Prostate gland (tissue), 2 donors: ENCODE results near the gene MED12L. TPM values are rescaled to one million over a fixed set of nuclear protein-coding genes. Genes with fewer than 3 reads are reported as not detected.

ENCODE experiments used
- DNase-seq: peaks from one replicate; pipeline ENCODE4 v3.0.0-alpha.2; 2019; ENCODE audit warnings: low spot score
- H3K27ac ChIP-seq, 2 donors: fragments of 200-600 bp; sonication (generic); 2 replicates each; pipeline ENCODE4 v1.5.1; 2017 to 2019
- H3K27me3 ChIP-seq: fragments of 200-600 bp; sonication (generic); replicated peaks from 2 replicates; pipeline ENCODE4 v1.5.1; 2019; ENCODE audit not compliant: insufficient read depth
- H3K36me3 ChIP-seq, 2 donors: fragments of 200-600 bp; sonication (generic); 1 replicate in 1 of 2; 2 replicates in 1 of 2; pipeline versions ENCODE4 v1.5.1 to v1.8.1; 2017 to 2019
- H3K4me1 ChIP-seq: fragments of 200-600 bp; sonication (generic); replicated peaks from 2 replicates; pipeline ENCODE4 v1.5.1; 2019
- H3K4me3 ChIP-seq, 2 donors: fragments of 200-600 bp; sonication (generic); 2 replicates each; pipeline ENCODE4 v1.5.1; 2017 to 2019
- H3K9me3 ChIP-seq: fragments of 200-600 bp; sonication (generic); 2 replicates; pipeline ENCODE4 v1.5.1; 2017
- CTCF ChIP-seq, 4 experiments: fragments of 200-600 bp in 2 of 4; fragments of 450-650 bp in 2 of 4; sonication (generic) in 2 of 4; IDR thresholded peaks; 1 replicate in 3 of 4; 2 replicates in 1 of 4; pipeline ENCODE4 v1.5.1; 2016 to 2019; ENCODE audit warnings: antibody characterized with exemption in 4 of 4, mild to moderate bottlenecking in 2 of 4, moderate library complexity in 2 of 4
- POLR2A ChIP-seq: fragments of 450-650 bp; IDR thresholded peaks from one replicate; pipeline ENCODE4 v1.6.1; 2016; ENCODE audit warnings: antibody characterized with exemption, mild to moderate bottlenecking
- POLR2AphosphoS5 ChIP-seq: sonication (generic); formaldehyde crosslinking; IDR thresholded peaks from one replicate; pipeline ENCODE4 v1.6.1; 2017; ENCODE audit warnings: antibody characterized with exemption
- WGBS: methylation state at CpG from one replicate; pipeline ENCODE4 v1.1.5; 2018; 5-methylcytosine and 5-hydroxymethylcytosine counted together
- intact Hi-C: fragments of 100-400 bp; cut with DNase I; formaldehyde crosslinking; loops from one replicate; pipeline ENCODE4 v1.14.2; 2022
- total RNA-seq, 2 donors: library from RNA; depleted of rRNA; stranded (reverse); fragments of >200 nt; gene quantifications; one replicate each; pipeline ENCODE4 v1.1.0, GENCODE V29; 2016

MED12L gene
- total RNA-seq, 2 donors from 2014 or later = 3.6 to 4.3 TPM

- intact Hi-C loops = no loop called here
- no peak for DNase-seq
- Histone ChIP-seq H3K27me3 (no peaks in the 10 kb centered on the region), H3K36me3 (no peaks in the 10 kb centered on the region), H3K4me1 (no peaks in the 10 kb centered on the region), H3K4me3 (no peak overlapping the region), H3K9me3 (no peaks in the 10 kb centered on the region), H3K27ac (no peak overlapping the region)
- 96% methylated on average over 1 of the region's 1 CpG for WGBS
- TF ChIP-seq POLR2AphosphoS5 = no peak
- no peak for TF ChIP-seq POLR2A
- no peak for TF ChIP-seq CTCF (IDR thresholded peaks at IDR 0.05)
These were observed 265.8 kb downstream of the MED12L start for GRCh38 chr3:151351219-151351618.

GRCh38 chr3:151351648-151352047 lies 266.2 kb downstream of the MED12L start:
- TF ChIP-seq CTCF (IDR thresholded peaks at IDR 0.05) = no peak
- Histone ChIP-seq H3K36me3 (no peaks in the 10 kb centered on the region), H3K4me3 (no peak overlapping the region), H3K9me3 (no peaks in the 10 kb centered on the region), H3K27me3 (no peaks in the 10 kb centered on the region), H3K27ac (no peak overlapping the region), H3K4me1 (no peaks in the 10 kb centered on the region)
- 90% methylated on average over 4 of the region's 4 CpGs for WGBS
- no peak for DNase-seq
- intact Hi-C loops = no loop called here

GRCh38 chr3:151356794-151357462 lies 271.5 kb downstream of the MED12L start:
- 11% methylated on average over 2 of the region's 2 CpGs for WGBS

DNA sequence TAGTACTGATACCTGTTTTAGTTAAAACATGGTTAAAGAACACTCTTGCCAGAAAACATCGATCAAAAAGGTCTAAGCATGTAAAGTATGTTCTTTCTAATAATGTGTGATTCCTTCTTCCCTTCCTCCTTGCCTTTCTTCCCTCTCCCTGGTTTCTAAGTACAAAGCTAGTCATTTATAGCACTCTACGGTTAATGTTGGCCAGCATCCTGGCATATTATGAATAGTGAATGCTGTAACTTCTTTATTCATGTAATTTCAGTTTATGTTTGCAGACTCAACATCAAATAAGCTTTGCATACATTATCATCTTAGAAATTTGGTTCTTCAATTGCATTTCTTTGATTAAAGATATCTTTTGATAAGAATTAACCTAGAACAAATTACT lies 272.0 kb downstream of the MED12L start:
- H3K4me1 ChIP-seq = peaks cover 2% of the 10 kb centered on the region
- no peaks in the 10 kb centered on the region for H3K9me3 ChIP-seq
- H3K36me3 ChIP-seq = no peaks in the 10 kb centered on the region
- DNase-seq = no peak
- WGBS = 30% methylated on average over 2 of the region's 2 CpGs
- intact Hi-C loops = no loop called here
- TF ChIP-seq POLR2A (no peak), POLR2AphosphoS5 (no peak), CTCF (IDR thresholded peaks at IDR 0.05) (no peak)
- no peak overlapping the region for H3K27ac ChIP-seq
- no peaks in the 10 kb centered on the region for H3K27me3 ChIP-seq
- H3K4me3 ChIP-seq = no peak overlapping the region

More at GRCh38 chr3:151356794-151357462, 271.5 kb downstream of the MED12L start:
- H3K27ac ChIP-seq = no peak overlapping the region
- intact Hi-C loops = no loop called here
- H3K4me3 ChIP-seq = no peak overlapping the region
- TF ChIP-seq POLR2A = no peak
- TF ChIP-seq POLR2AphosphoS5 = no peak
- TF ChIP-seq CTCF (IDR thresholded peaks at IDR 0.05) = no peak
- no peaks in the 10 kb centered on the region for H3K9me3 ChIP-seq
- no peaks in the 10 kb centered on the region for H3K36me3 ChIP-seq
- peaks cover 2% of the 10 kb centered on the region for H3K4me1 ChIP-seq
- H3K27me3 ChIP-seq = no peaks in the 10 kb centered on the region
- DNase-seq = no peak

GRCh38 chr3:151362751-151363174 lies 277.3 kb downstream of the MED12L start:
- DNase-seq = no peak
- Histone ChIP-seq H3K4me3 (no peak overlapping the region), H3K9me3 (no peaks in the 10 kb centered on the region), H3K4me1 (peaks cover under 1% of the 10 kb centered on the region), H3K36me3 (no peaks in the 10 kb centered on the region), H3K27me3 (no peaks in the 10 kb centered on the region), H3K27ac (no peak overlapping the region)
- TF ChIP-seq POLR2A = no peak
- no peak for TF ChIP-seq POLR2AphosphoS5
- TF ChIP-seq CTCF (IDR thresholded peaks at IDR 0.05) = no peak
- 69% methylated on average over 3 of the region's 3 CpGs for WGBS
- intact Hi-C loops = no loop called here
